GM18858 (cell line): ENCODE data around the gene SSNA1.

Source experiments
- ATAC-seq: cut with Tn5 transposase; IDR thresholded peaks from one replicate; pipeline ENCODE4 v1.9.1; 2021; ENCODE audit not compliant: unreplicated experiment

SSNA1 gene

GRCh38 chr9:137152844-137153405 is 35.6 kb upstream of the SSNA1 start:
- ATAC-seq, result no peak

DNA sequence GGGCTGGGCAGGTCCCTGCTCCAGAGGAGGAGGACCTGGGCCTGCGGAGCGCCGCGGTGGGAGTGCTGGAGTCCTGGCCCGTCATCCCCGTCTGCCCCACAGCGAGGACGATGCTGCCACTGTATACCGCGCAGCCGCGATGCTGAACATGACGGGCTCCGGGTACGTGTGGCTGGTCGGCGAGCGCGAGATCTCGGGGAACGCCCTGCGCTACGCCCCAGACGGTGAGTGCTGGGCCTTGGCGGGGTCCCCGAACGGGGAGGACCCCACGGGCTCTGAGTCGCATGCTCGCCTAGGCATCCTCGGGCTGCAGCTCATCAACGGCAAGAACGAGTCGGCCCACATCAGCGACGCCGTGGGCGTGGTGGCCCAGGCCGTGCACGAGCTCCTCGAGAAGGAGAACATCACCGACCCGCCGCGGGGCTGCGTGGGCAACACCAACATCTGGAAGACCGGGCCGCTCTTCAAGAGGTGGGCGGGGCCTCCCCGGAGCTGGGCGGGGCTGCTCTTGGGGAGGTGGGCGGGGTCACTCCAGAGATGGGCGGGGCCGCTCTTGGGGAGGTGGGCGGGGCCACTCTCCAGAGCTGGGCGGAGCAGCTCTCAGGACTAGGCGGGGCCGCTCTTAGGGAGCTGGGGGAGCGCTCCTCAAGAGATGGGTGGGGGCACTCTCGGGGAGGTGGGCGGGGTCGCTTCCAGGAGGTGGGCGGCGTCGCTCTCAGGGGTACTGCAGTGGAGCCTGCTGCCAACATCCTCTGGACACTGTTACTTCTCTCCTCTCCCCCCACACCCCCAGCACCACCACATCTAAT is 31.7 kb upstream of the SSNA1 start:
- no peak for ATAC-seq

GRCh38 chr9:137157618-137158415 is 30.7 kb upstream of the SSNA1 start:
- no peak for ATAC-seq

DNA sequence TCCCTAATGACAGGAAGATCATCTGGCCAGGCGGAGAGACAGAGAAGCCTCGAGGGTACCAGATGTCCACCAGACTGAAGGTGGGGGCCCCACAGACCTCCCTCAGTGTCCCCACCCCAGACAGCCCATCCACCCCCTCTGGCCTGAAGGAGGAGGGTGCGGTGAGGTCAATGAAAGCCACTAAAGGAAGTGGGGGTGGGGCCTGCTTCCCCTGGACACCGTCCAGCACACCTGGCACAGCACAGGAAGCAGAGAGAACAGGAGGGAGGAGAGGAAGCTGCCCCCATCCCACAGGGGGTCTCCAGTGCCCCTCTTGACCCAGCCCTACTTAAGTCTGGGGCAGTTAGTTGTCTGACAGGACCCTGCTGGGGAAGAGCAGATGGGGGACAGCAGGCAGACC is 29.9 kb upstream of the SSNA1 start:
- no peak for ATAC-seq

- no peak for ATAC-seq
These were observed 29.1 kb upstream of the SSNA1 start for GRCh38 chr9:137159105-137160053.

DNA sequence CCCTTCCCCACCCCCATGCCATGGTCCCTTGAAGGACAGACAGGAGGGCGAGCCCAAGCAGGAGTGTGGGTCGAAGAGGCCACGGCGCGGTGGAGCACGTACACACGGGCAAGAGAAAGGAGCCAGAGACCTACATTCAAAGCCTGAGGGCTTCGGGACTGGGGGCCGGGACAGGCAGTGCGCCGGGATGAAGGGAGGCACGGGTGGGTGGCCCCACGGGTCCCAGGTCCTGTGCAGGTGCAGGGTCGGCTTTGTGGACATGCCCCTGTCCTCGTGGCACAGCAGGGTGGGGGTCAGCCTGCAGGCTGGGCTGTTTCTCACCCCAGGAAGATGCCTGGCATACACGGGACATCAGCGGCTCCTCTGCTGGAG is 28.4 kb upstream of the SSNA1 start:
- ATAC-seq, result no peak

DNA sequence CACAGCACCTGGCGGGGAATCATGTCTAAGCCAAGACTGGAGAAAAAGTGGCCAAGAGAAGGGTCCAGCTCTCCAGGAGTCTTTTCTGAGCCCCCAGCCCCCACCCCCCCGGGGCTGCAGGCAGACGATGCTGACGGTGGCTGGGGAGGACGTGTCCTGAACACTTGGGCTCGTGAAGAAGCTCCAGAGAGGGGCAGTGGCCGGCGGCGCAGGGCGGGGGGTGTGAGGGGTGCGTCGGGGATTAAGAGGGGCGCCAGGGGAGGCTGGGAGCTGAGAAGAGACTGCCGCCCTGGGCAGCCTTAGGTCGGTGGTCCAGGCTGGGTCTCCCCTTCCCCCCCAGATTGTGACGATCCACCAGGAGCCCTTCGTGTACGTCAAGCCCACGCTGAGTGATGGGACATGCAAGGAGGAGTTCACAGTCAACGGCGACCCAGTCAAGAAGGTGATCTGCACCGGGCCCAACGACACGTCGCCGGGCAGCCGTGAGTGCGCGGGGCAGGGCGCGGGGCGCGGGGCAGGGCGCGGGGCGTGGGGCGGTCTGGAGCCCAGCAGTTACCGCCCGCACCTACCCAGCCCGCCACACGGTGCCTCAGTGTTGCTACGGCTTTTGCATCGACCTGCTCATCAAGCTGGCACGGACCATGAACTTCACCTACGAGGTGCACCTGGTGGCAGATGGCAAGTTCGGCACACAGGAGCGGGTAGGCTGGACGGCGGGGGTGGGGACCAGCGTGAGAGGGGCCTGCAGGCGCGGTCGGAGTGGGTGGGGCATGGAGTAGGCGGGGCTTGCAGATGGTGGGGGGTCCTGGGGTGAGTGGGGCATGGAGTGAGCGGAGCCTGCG is 27.5 kb upstream of the SSNA1 start:
- ATAC-seq, result no peak

DNA sequence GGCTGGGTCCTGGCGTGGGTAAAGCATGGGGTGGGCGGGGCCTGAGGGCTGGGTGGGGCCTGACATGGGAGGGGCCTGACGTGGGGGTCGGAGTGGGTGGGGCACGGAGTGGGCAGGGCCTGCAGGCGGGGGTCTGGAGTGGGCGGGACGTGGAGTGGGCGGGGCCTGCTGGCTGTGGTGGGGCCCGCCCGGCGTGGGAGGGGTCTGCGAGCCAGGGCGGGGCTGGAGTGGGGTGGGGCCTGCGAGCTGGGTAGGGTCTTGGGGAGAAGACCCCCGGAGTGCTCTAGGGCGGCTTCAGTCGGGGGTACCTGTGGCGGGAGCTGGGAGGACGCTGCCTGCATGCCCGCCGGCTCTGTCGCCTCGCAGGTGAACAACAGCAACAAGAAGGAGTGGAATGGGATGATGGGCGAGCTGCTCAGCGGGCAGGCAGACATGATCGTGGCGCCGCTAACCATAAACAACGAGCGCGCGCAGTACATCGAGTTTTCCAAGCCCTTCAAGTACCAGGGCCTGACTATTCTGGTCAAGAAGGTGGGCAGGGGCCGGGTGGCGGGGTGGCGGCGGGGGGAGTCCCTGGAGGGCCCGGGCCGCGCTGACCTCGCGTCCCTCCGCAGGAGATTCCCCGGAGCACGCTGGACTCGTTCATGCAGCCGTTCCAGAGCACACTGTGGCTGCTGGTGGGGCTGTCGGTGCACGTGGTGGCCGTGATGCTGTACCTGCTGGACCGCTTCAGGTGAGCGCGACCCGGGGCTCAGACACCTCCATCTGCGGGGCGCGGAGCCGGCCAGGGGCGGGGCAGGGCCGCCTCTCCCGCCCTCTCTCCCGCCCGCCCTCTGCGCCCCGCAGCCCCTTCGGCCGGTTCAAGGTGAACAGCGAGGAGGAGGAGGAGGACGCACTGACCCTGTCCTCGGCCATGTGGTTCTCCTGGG is 26.7 kb upstream of the SSNA1 start:
- ATAC-seq, result no peak

DNA sequence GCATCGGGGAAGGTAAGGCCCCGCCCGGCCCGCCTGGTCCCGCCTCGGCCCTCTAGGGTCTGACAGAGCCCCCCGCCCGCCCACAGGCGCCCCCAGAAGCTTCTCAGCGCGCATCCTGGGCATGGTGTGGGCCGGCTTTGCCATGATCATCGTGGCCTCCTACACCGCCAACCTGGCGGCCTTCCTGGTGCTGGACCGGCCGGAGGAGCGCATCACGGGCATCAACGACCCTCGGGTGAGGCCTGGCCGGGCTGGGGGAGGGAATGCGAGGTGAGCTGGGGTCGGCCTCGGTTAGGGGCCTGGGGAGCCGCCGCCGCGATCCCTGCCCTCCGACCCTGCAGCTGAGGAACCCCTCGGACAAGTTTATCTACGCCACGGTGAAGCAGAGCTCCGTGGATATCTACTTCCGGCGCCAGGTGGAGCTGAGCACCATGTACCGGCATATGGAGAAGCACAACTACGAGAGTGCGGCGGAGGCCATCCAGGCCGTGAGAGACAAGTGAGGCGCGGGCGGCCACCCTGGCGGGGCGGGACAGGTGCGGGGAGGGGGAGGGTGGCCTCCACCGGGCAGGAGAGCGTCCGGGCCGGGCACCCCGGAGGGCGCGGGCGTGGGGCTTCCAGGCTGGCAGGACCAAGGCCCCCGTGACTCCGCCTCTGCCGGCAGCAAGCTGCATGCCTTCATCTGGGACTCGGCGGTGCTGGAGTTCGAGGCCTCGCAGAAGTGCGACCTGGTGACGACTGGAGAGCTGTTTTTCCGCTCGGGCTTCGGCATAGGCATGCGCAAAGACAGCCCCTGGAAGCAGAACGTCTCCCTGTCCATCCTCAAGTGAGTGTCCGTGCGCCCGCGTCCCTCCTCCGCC is 25.7 kb upstream of the SSNA1 start:
- ATAC-seq, result no peak

DNA sequence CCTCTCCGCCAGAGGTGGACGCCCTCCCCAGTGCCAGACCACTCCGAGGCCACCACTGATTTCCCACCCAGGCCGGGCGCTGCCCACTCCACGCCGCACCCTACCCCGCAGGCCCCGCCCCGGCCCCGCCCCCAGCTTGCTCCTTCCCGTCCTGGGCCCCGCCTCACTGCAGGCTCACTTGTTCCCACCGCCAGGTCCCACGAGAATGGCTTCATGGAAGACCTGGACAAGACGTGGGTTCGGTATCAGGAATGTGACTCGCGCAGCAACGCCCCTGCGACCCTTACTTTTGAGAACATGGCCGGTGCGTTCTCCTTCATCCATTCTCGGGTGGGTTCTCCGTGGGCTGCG is 25.1 kb upstream of the SSNA1 start:
- ATAC-seq, result no peak

GRCh38 chr9:137163805-137164204 is 24.7 kb upstream of the SSNA1 start:
- ATAC-seq, result no peak

DNA sequence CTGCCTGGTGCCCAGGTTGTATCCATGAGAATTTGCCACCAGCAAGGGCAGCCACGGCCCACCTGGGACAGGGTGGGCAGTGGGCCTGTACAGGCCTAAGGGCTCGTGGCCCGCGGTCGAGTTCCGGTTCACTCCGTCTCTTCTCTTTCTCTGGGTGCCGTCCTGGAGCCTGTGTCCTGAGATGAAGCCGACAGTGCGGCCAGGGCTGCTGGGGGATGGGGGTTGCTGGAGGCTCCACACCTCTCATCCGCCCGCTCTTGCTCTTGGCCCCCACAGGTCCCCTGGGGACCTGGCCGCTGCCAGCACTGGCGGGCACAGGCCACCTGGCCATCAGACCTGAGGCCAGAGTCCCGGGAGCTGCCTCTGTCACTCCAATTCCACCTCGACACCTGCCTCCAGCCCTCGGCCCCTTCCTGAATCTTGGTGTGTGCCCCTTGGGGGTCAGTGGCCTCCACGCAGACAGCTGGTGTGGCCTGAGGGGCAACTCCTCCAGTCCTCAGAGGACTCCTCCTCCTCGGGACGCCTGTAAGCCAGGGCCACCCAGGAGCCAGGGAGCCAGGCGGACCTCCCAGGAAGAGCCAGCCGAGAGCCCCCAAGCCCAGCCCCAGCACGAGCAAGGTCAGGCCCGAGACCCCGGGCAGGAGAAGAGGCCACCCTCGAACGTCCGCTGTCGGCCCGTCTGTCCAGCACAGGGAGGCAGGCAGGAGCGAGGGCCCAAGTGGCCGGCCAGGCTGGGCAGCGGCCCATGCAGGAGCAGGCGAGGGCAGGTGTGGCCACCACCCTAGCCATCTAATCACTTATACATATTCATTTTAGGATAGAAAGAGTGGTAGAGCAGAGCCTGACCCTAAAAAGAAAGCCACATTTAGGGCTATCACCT is 23.9 kb upstream of the SSNA1 start:
- no peak for ATAC-seq

DNA sequence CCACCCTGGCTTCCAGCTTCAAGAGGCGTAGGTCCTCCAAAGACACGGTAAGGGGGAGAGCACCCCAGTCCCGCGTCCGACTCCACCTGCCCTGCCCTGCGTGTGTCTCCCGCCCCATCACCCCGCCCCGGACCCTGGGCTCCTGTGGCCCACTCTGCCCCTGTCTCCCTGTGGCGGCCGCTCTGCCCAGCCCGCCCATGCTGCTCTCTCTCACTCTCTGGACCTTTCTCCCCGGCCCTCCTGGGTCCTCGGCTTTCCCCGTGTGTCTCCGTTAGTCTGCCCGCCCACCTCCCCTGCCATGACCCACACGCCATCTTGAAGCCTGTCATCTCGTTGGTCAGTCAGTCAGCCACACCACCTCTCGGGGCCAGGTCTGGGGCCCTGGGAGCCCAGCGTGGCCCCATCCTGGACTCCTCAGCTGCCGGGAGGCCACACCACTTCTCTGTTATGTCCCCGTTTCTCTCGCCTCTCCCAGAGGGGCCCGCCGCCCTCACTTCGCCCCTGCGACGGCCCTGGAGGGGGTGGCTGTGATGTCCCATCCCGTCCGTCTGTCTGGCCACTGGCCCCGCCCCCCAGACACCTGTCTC is 23.1 kb upstream of the SSNA1 start:
- ATAC-seq, result no peak

DNA sequence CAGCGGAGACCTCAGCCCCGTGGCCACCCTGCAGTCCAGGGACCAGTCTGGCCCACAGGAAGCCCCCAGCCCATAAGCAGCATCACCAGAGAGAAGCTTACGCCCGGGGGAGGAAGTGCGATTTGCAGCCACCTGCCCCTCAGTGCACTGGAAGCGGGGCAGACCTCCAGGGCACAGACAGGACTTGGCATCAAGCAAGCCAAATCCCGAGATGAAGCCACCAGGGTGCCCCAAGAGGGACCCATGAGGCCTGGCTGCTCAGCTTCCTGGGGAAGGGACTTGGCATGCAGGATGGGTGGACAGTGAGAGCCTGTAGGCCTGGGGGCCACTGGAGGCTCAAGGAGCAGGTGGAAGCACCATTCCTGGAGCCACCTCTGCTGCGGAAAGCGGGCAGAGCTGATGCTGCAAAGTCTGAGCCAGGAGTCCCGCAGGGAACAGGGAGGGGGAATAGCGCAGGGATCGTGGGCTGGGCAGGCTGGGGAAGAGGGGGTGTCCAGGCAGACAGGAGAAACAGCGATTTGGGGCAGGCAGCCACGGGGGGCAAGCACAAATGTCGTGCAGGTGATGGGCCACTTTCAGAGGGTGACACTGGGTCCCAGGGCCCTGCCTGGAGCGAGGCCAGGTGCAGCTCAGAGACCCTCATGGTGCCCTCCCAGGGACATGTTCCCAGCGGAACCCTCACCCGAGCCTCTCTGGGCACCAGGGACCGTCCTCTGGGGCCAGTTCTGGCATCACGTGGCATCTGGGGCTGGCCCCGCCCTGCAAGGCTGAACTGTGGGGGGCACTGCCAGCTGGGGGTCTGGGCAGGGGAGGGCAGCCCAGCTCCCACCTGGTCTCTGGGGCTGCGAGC is 21.9 kb upstream of the SSNA1 start:
- no peak for ATAC-seq

DNA sequence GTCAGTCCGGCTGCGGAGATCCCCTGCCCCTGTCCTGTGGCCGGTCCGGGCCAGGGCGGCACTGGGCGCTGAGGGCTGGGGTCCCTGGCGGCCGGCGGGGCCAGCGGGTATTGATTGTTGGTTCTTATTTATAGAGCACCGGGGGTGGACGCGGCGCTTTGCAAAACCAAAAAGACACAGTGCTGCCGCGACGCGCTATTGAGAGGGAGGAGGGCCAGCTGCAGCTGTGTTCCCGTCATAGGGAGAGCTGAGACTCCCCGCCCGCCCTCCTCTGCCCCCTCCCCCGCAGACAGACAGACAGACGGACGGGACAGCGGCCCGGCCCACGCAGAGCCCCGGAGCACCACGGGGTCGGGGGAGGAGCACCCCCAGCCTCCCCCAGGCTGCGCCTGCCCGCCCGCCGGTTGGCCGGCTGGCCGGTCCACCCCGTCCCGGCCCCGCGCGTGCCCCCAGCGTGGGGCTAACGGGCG is 21.2 kb upstream of the SSNA1 start:
- ATAC-seq, result no peak
